ENCODE measurements around the gene VPS37D. TPM values are rescaled to one million over a fixed set of nuclear protein-coding genes. Genes with fewer than 3 reads are reported as not detected.
A peak's percentile ranks its signal among the peaks of the same experiment; 100 is the strongest.
"Not testable (repeated sequence)": the region's sequence is repeated elsewhere in the genome, so short reads cannot be mapped to it uniquely, and the experiment has no call there.

Gene VPS37D
- total and polyA plus RNA-seq, 5 donors from 2014 or later = 0.29 to 0.64 TPM; not detected in 3

GRCh38 chr7:73671857-73672445 is 4.3 kb downstream of the VPS37D start:
- H3K27ac Mint-ChIP-seq = no peak overlapping the region
- peaks cover 13% of the 10 kb centered on the region for H3K4me1 ChIP-seq (ENCODE audit: control insufficient read depth, insufficient read depth, low read length, poor library complexity, severe bottlenecking)
- H3K4me1 Mint-ChIP-seq = peaks cover 0 to 6% (median 2%) of the 10 kb centered on the region in 4 donors
- DNase-seq (no peak), ATAC-seq (ENCODE audit: low read depth in 2 of 2) (no peak)
- peak overlapping the region in 2 of 4 donors; percentile 11 to 38 for H3K4me3 Mint-ChIP-seq
- H3K9me3 ChIP-seq (ENCODE audit: control insufficient read depth in 2 of 2, low read length in 2 of 2) = no peaks in the 10 kb centered on the region
- H3K27me3 ChIP-seq (ENCODE audit: control insufficient read depth, insufficient read depth, low read length) = no peaks in the 10 kb centered on the region
- no peaks in the 10 kb centered on the region for H3K36me3 Mint-ChIP-seq
- H3K36me3 ChIP-seq (ENCODE audit: control insufficient read depth, insufficient read depth, low read length) = no peaks in the 10 kb centered on the region
- H3K27ac ChIP-seq (ENCODE audit: insufficient read depth, low read length, poor library complexity, severe bottlenecking) = no peak overlapping the region
- no peaks in the 10 kb centered on the region for H3K9me3 Mint-ChIP-seq
- no peak overlapping the region for H3K4me3 ChIP-seq (ENCODE audit: low read depth, low read length)
- H3K27me3 Mint-ChIP-seq = peaks cover 13% of the 10 kb centered on the region

- Mint-ChIP-seq H3K27ac (no peak overlapping the region), H3K4me3 (no peak overlapping the region), H3K4me1 (peaks cover 0 to 5% (median under 1%) of the 10 kb centered on the region in 4 donors), H3K27me3 (peaks cover 4% of the 10 kb centered on the region), H3K36me3 (peaks cover 12% of the 10 kb centered on the region), H3K9me3 (peaks cover 0 to 4% (median 0%) of the 10 kb centered on the region in 7 donors)
- no peak for DNase-seq
- no peaks in the 10 kb centered on the region for H3K9me3 ChIP-seq (ENCODE audit: control insufficient read depth in 2 of 2, low read length in 2 of 2)
- H3K27ac ChIP-seq (ENCODE audit: insufficient read depth, low read length, poor library complexity, severe bottlenecking) = no peak overlapping the region
- ATAC-seq (ENCODE audit: low read depth in 2 of 2) = no peak
- H3K4me3 ChIP-seq (ENCODE audit: low read depth, low read length) = no peak overlapping the region
- no peaks in the 10 kb centered on the region for H3K27me3 ChIP-seq (ENCODE audit: control insufficient read depth, insufficient read depth, low read length)
- H3K36me3 ChIP-seq (ENCODE audit: control insufficient read depth, insufficient read depth, low read length) = peaks cover 2% of the 10 kb centered on the region
- no peaks in the 10 kb centered on the region for H3K4me1 ChIP-seq (ENCODE audit: control insufficient read depth, insufficient read depth, low read length, poor library complexity, severe bottlenecking)
Measured at GRCh38 chr7:73674468-73675124, 7.0 kb downstream of the VPS37D start.

- not testable (repeated sequence) for DNase-seq; H3K27me3 Mint-ChIP-seq; H3K9me3 ChIP-seq (ENCODE audit: control insufficient read depth in 2 of 2, low read length in 2 of 2)
Measured at GRCh38 chr7:73676062-73676461, 8.4 kb downstream of the VPS37D start.

GRCh38 chr7:73678862-73679261 is 11.2 kb downstream of the VPS37D start:
- DNase-seq (no peak), ATAC-seq (ENCODE audit: low read depth in 2 of 2) (no peak)
- H3K4me1 ChIP-seq (ENCODE audit: control insufficient read depth, insufficient read depth, low read length, poor library complexity, severe bottlenecking) = peaks cover 24% of the 10 kb centered on the region
- no peaks in the 10 kb centered on the region for H3K9me3 ChIP-seq (ENCODE audit: control insufficient read depth in 2 of 2, low read length in 2 of 2)
- H3K27me3 ChIP-seq (ENCODE audit: control insufficient read depth, insufficient read depth, low read length) = no peaks in the 10 kb centered on the region
- H3K36me3 ChIP-seq (ENCODE audit: control insufficient read depth, insufficient read depth, low read length) = peaks cover 2% of the 10 kb centered on the region
- H3K4me3 ChIP-seq (ENCODE audit: low read depth, low read length) = no peak overlapping the region
- Mint-ChIP-seq H3K4me3 (peak overlapping the region in 1 of 4 donors; percentile 72), H3K27ac (no peak overlapping the region), H3K4me1 (peaks cover 7 to 38% (median 24%) of the 10 kb centered on the region in 4 donors), H3K27me3 (peaks cover 4% of the 10 kb centered on the region), H3K9me3 (peaks cover 0 to 4% (median 0%) of the 10 kb centered on the region in 7 donors), H3K36me3 (peaks cover 19% of the 10 kb centered on the region)
- no peak overlapping the region for H3K27ac ChIP-seq (ENCODE audit: insufficient read depth, low read length, poor library complexity, severe bottlenecking)

More at GRCh38 chr7:73676062-73676461, 8.4 kb downstream of the VPS37D start:
- not testable (repeated sequence) for H3K27ac ChIP-seq (ENCODE audit: insufficient read depth, low read length, poor library complexity, severe bottlenecking); H3K4me3 ChIP-seq (ENCODE audit: low read depth, low read length); H3K4me1 ChIP-seq (ENCODE audit: control insufficient read depth, insufficient read depth, low read length, poor library complexity, severe bottlenecking); H3K27me3 ChIP-seq (ENCODE audit: control insufficient read depth, insufficient read depth, low read length); H3K27ac Mint-ChIP-seq; H3K9me3 Mint-ChIP-seq; H3K36me3 ChIP-seq (ENCODE audit: control insufficient read depth, insufficient read depth, low read length); ATAC-seq (ENCODE audit: low read depth in 2 of 2)
- Mint-ChIP-seq H3K36me3 (peaks cover 17% of the 10 kb centered on the region), H3K4me3 (peak overlapping the region in 1 of 4 donors; percentile 15), H3K4me1 (peaks cover 4 to 17% (median 9%) of the 10 kb centered on the region in 4 donors)

- peak overlapping the region in 2 of 4 donors; percentile 43 to 97 for H3K4me3 Mint-ChIP-seq
- ATAC-seq (ENCODE audit: low read depth in 2 of 2) (no peak), DNase-seq (no peak)
- peaks cover 7 to 41% (median 24%) of the 10 kb centered on the region in 4 donors for H3K4me1 Mint-ChIP-seq
- H3K4me1 ChIP-seq (ENCODE audit: control insufficient read depth, insufficient read depth, low read length, poor library complexity, severe bottlenecking) = peaks cover 30% of the 10 kb centered on the region
- peaks cover 19% of the 10 kb centered on the region for H3K36me3 Mint-ChIP-seq
- H3K9me3 ChIP-seq (ENCODE audit: control insufficient read depth in 2 of 2, low read length in 2 of 2) = no peaks in the 10 kb centered on the region
- H3K9me3 Mint-ChIP-seq = peaks cover 0 to 4% (median 0%) of the 10 kb centered on the region in 7 donors
- H3K27ac ChIP-seq (ENCODE audit: insufficient read depth, low read length, poor library complexity, severe bottlenecking) = no peak overlapping the region
- peaks cover 2% of the 10 kb centered on the region for H3K36me3 ChIP-seq (ENCODE audit: control insufficient read depth, insufficient read depth, low read length)
- H3K27me3 ChIP-seq (ENCODE audit: control insufficient read depth, insufficient read depth, low read length) = no peaks in the 10 kb centered on the region
- H3K27ac Mint-ChIP-seq = no peak overlapping the region
- H3K4me3 ChIP-seq (ENCODE audit: low read depth, low read length) = no peak overlapping the region
- peaks cover 4% of the 10 kb centered on the region for H3K27me3 Mint-ChIP-seq
Measured at GRCh38 chr7:73679709-73680108, 12.1 kb downstream of the VPS37D start.

- H3K36me3 Mint-ChIP-seq = peaks cover 19% of the 10 kb centered on the region
- H3K27ac Mint-ChIP-seq = no peak overlapping the region
- H3K27me3 ChIP-seq (ENCODE audit: control insufficient read depth, insufficient read depth, low read length) = no peaks in the 10 kb centered on the region
Measured at GRCh38 chr7:73680501-73680900, 12.9 kb downstream of the VPS37D start.

GRCh38 chr7:73681031-73681430 is 13.4 kb downstream of the VPS37D start:
- H3K4me1 ChIP-seq (ENCODE audit: control insufficient read depth, insufficient read depth, low read length, poor library complexity, severe bottlenecking) = peaks cover 34% of the 10 kb centered on the region
- peaks cover 8 to 49% (median 25%) of the 10 kb centered on the region in 4 donors for H3K4me1 Mint-ChIP-seq
- no peak overlapping the region for H3K27ac ChIP-seq (ENCODE audit: insufficient read depth, low read length, poor library complexity, severe bottlenecking)
- peaks cover 0 to 4% (median 0%) of the 10 kb centered on the region in 7 donors for H3K9me3 Mint-ChIP-seq
- H3K4me3 ChIP-seq (ENCODE audit: low read depth, low read length) = no peak overlapping the region
- H3K9me3 ChIP-seq (ENCODE audit: control insufficient read depth in 2 of 2, low read length in 2 of 2) = no peaks in the 10 kb centered on the region
- no peak for ATAC-seq (ENCODE audit: low read depth in 2 of 2)
- no peak for DNase-seq
- peaks cover 2% of the 10 kb centered on the region for H3K36me3 ChIP-seq (ENCODE audit: control insufficient read depth, insufficient read depth, low read length)
- peak overlapping the region; percentile 91 to 97 (median 96) for H3K4me3 Mint-ChIP-seq
- H3K27me3 Mint-ChIP-seq = no peaks in the 10 kb centered on the region
- H3K36me3 Mint-ChIP-seq = peaks cover 19% of the 10 kb centered on the region
- peak overlapping the region in 1 of 3 donors; percentile 78 for H3K27ac Mint-ChIP-seq
- H3K27me3 ChIP-seq (ENCODE audit: control insufficient read depth, insufficient read depth, low read length) = no peaks in the 10 kb centered on the region

More at GRCh38 chr7:73680501-73680900, 12.9 kb downstream of the VPS37D start:
- no peaks in the 10 kb centered on the region for H3K27me3 Mint-ChIP-seq
- H3K4me3 Mint-ChIP-seq = peak overlapping the region in 3 of 4 donors; percentile 96 to 97 (median 96)
- H3K9me3 Mint-ChIP-seq = peaks cover 0 to 4% (median 0%) of the 10 kb centered on the region in 7 donors
- Histone ChIP-seq H3K4me1 (ENCODE audit: control insufficient read depth, insufficient read depth, low read length, poor library complexity, severe bottlenecking) (peaks cover 34% of the 10 kb centered on the region), H3K9me3 (ENCODE audit: control insufficient read depth in 2 of 2, low read length in 2 of 2) (no peaks in the 10 kb centered on the region), H3K4me3 (ENCODE audit: low read depth, low read length) (no peak overlapping the region), H3K36me3 (ENCODE audit: control insufficient read depth, insufficient read depth, low read length) (peaks cover 2% of the 10 kb centered on the region), H3K27ac (ENCODE audit: insufficient read depth, low read length, poor library complexity, severe bottlenecking) (no peak overlapping the region)
- DNase-seq (no peak), ATAC-seq (ENCODE audit: low read depth in 2 of 2) (no peak)
- peaks cover 7 to 48% (median 24%) of the 10 kb centered on the region in 4 donors for H3K4me1 Mint-ChIP-seq
